Liver (tissue), 9 donors: ENCODE measurements around the gene RANBP17. TPM values are rescaled to one million over a fixed set of nuclear protein-coding genes. Genes with fewer than 3 reads are reported as not detected.

Experiments used
- DNase-seq: peaks from one replicate; pipeline ENCODE4 v3.0.0-alpha.2; 2017; ENCODE audit warnings: low spot score
- H3K27ac ChIP-seq, 2 donors: one replicate each; pipeline ENCODE4 v1.7.0; 2013; ENCODE audit warnings: inconsistent platforms in 2 of 2, low read length in 2 of 2, control low read depth in 1 of 2, low read depth in 1 of 2, mild to moderate bottlenecking in 1 of 2
- H3K27me3 ChIP-seq, 4 donors: one replicate each; pipeline versions ENCODE4 v1.6.1 to v1.7.0; 2013; ENCODE audit warnings: low read length in 3 of 4, inconsistent platforms in 1 of 4, mild to moderate bottlenecking in 1 of 4, moderate library complexity in 1 of 4; ENCODE audit not compliant: control insufficient read depth in 4 of 4, insufficient read depth in 4 of 4
- H3K36me3 ChIP-seq, 4 donors: one replicate each; pipeline versions ENCODE4 v1.6.1 to v1.7.0; 2013; ENCODE audit warnings: low read length in 3 of 4, mild to moderate bottlenecking in 3 of 4, low read depth in 1 of 4, moderate library complexity in 1 of 4; ENCODE audit not compliant: control insufficient read depth in 4 of 4, insufficient read depth in 3 of 4
- H3K4me1 ChIP-seq, 4 donors: one replicate each; pipeline versions ENCODE4 v1.6.1 to v1.7.0; 2013; ENCODE audit warnings: low read length in 3 of 4, mild to moderate bottlenecking in 3 of 4, moderate library complexity in 1 of 4; ENCODE audit not compliant: control insufficient read depth in 4 of 4, insufficient read depth in 4 of 4
- H3K4me3 ChIP-seq, 3 donors: one replicate each; pipeline versions ENCODE4 v1.6.1 to v1.7.0; 2013; ENCODE audit warnings: low read length in 3 of 3, control low read depth in 1 of 3, low read depth in 1 of 3, mild to moderate bottlenecking in 1 of 3
- H3K9ac ChIP-seq, 2 donors: one replicate each; pipeline ENCODE4 v1.7.0; 2013; ENCODE audit warnings: low read length in 2 of 2, mild to moderate bottlenecking in 2 of 2, moderate library complexity in 2 of 2, control low read depth in 1 of 2, low read depth in 1 of 2
- H3K9me3 ChIP-seq, 4 donors: one replicate each; pipeline versions ENCODE4 v1.6.1 to v1.7.0; 2013; ENCODE audit warnings: low read length in 3 of 4; ENCODE audit not compliant: control insufficient read depth in 4 of 4
- ATF3 ChIP-seq: IDR thresholded peaks from 2 replicates; pipeline ENCODE4 v1.6.1; 2016; ENCODE audit warnings: antibody characterized with exemption
- CTCF ChIP-seq: fragments of 150-350 bp; IDR thresholded peaks from 2 replicates; pipeline ENCODE4 v1.5.1; 2017; ENCODE audit warnings: improper control_type of control experiment, low read depth, low read length; ENCODE audit not compliant: missing input control
- EGR1 ChIP-seq, 2 donors: IDR thresholded peaks; 2 replicates each; pipeline ENCODE4 v1.6.1; 2016 to 2018; ENCODE audit warnings: antibody characterized with exemption in 2 of 2, low read depth in 2 of 2
- FOXA1 ChIP-seq: IDR thresholded peaks from 2 replicates; pipeline ENCODE4 v1.6.1; 2016; ENCODE audit warnings: antibody characterized with exemption
- FOXA2 ChIP-seq: IDR thresholded peaks from 2 replicates; pipeline ENCODE4 v1.6.1; 2016; ENCODE audit warnings: antibody characterized with exemption
- GABPA ChIP-seq, 2 donors: IDR thresholded peaks in 1 of 2; conservative IDR thresholded peaks in 1 of 2; 2 replicates each; pipeline ENCODE4 v1.6.1; 2016; ENCODE audit warnings: antibody characterized with exemption in 2 of 2, mild to moderate bottlenecking in 1 of 2, moderate library complexity in 1 of 2
- HNF4A ChIP-seq, 2 donors: conservative IDR thresholded peaks; 2 replicates each; pipeline ENCODE4 v1.6.1; 2016; ENCODE audit warnings: antibody characterized with exemption in 2 of 2, mild to moderate bottlenecking in 2 of 2
- HNF4G ChIP-seq: IDR thresholded peaks from 2 replicates; pipeline ENCODE4 v1.6.1; 2016; ENCODE audit warnings: antibody characterized with exemption
- JUND ChIP-seq, 2 donors: IDR thresholded peaks; 2 replicates each; pipeline ENCODE4 v1.6.1; 2016; ENCODE audit warnings: antibody characterized with exemption in 2 of 2
- MAX ChIP-seq: IDR thresholded peaks from 2 replicates; pipeline ENCODE4 v1.6.1; 2016; ENCODE audit warnings: antibody characterized with exemption
- NR2F2 ChIP-seq: IDR thresholded peaks from 2 replicates; pipeline ENCODE4 v1.6.1; 2016; ENCODE audit warnings: antibody characterized with exemption
- RAD21 ChIP-seq, 2 donors: IDR thresholded peaks; 2 replicates each; pipeline ENCODE4 v1.6.1; 2016; ENCODE audit warnings: antibody characterized with exemption in 2 of 2, mild to moderate bottlenecking in 2 of 2
- REST ChIP-seq: IDR thresholded peaks from 2 replicates; pipeline ENCODE4 v1.6.1; 2016; ENCODE audit warnings: antibody characterized with exemption, mild to moderate bottlenecking
- RXRA ChIP-seq, 2 donors: IDR thresholded peaks; 2 replicates each; pipeline ENCODE4 v1.6.1; 2017 to 2018; ENCODE audit warnings: antibody characterized with exemption in 2 of 2, mild to moderate bottlenecking in 1 of 2
- SP1 ChIP-seq: IDR thresholded peaks from 2 replicates; pipeline ENCODE4 v1.6.1; 2018; ENCODE audit warnings: antibody characterized with exemption, mild to moderate bottlenecking
- TAF1 ChIP-seq: conservative IDR thresholded peaks from 2 replicates; pipeline ENCODE4 v1.6.1; 2016; ENCODE audit warnings: antibody characterized with exemption, mild to moderate bottlenecking
- YY1 ChIP-seq: IDR thresholded peaks from 2 replicates; pipeline ENCODE4 v1.6.1; 2016; ENCODE audit warnings: antibody characterized with exemption, mild to moderate bottlenecking
- WGBS: extraction: QIAGEN DNeasy Blood & Tissue Kit; methylation state at CpG from one replicate; pipeline ENCODE4 v1.1.7; 2013; 5-methylcytosine and 5-hydroxymethylcytosine counted together
- polyA plus RNA-seq, 2 donors: library from polyadenylated mRNA; stranded (reverse) in 1 of 2; unstranded in 1 of 2; fragments of 200-250 nt in 1 of 2; fragments of >200 nt in 1 of 2; fragmentation: Nextera tagmentation in 1 of 2; extraction: Ambion mirVana in 1 of 2; gene quantifications; one replicate each; pipeline versions ENCODE4 v1.2.1 to v1.2.3, GENCODE V29; 2013 to 2015
- total RNA-seq, 2 donors: library from RNA; depleted of rRNA; stranded (reverse); fragments of >200 nt; gene quantifications; one replicate each; pipeline ENCODE4 v1.2.3, GENCODE V29; 2014
- donor health status: healthy.
- donor health status: healthy.
- donor health status: healthy.
- donor health status: healthy.
- donor health status: healthy.

RANBP17 gene
- total and polyA plus RNA-seq, 4 donors: 0.83 to 10.8 (median 7.9) TPM

- Histone ChIP-seq H3K9me3 (no peaks in the 10 kb centered on the region), H3K27ac (no peak overlapping the region)
- TF ChIP-seq GABPA (IDR thresholded peaks at IDR 0.05 in 1 of 2, conservative IDR thresholded peaks at IDR 0.05 in 1 of 2): no peak
- no peak for TF ChIP-seq SP1
- no peak for TF ChIP-seq FOXA2
- no peak for TF ChIP-seq TAF1
- TF ChIP-seq NR2F2: no peak
- TF ChIP-seq EGR1 (IDR thresholded peaks at IDR 0.05; ENCODE audit: low read depth in 2 of 2): no peak
- TF ChIP-seq RXRA (IDR thresholded peaks at IDR 0.05): no peak
- no peak for TF ChIP-seq JUND (IDR thresholded peaks at IDR 0.05)
- TF ChIP-seq MAX: no peak
- TF ChIP-seq RAD21 (IDR thresholded peaks at IDR 0.05): no peak
Observed at GRCh38 chr5:171128136-171128535, 266.3 kb downstream of the RANBP17 start.

GRCh38 chr5:171129308-171129707, 267.5 kb downstream of the RANBP17 start:
- DNase-seq: no peak
- Histone ChIP-seq H3K36me3 (no peaks in the 10 kb centered on the region), H3K9ac (no peak overlapping the region), H3K4me1 (no peaks in the 10 kb centered on the region), H3K27me3 (no peaks in the 10 kb centered on the region), H3K27ac (no peak overlapping the region), H3K9me3 (no peaks in the 10 kb centered on the region), H3K4me3 (no peak overlapping the region)
- no peak for TF ChIP-seq TAF1
- no peak for TF ChIP-seq FOXA1
- no peak for TF ChIP-seq ATF3
- TF ChIP-seq EGR1 (IDR thresholded peaks at IDR 0.05; ENCODE audit: low read depth in 2 of 2): no peak
- TF ChIP-seq REST: no peak
- TF ChIP-seq HNF4A (conservative IDR thresholded peaks at IDR 0.05): no peak
- no peak for TF ChIP-seq NR2F2
- no peak for TF ChIP-seq JUND (IDR thresholded peaks at IDR 0.05)
- TF ChIP-seq GABPA (IDR thresholded peaks at IDR 0.05 in 1 of 2, conservative IDR thresholded peaks at IDR 0.05 in 1 of 2): no peak
- no peak for TF ChIP-seq HNF4G
- no peak for TF ChIP-seq RAD21 (IDR thresholded peaks at IDR 0.05)
- 89% methylated on average over 5 of the region's 5 CpGs for WGBS

More at GRCh38 chr5:171128136-171128535, 266.3 kb downstream of the RANBP17 start:
- Histone ChIP-seq H3K4me1 (no peaks in the 10 kb centered on the region), H3K9ac (no peak overlapping the region), H3K4me3 (no peak overlapping the region), H3K36me3 (no peaks in the 10 kb centered on the region), H3K27me3 (no peaks in the 10 kb centered on the region)
- WGBS: 97% methylated on average over 4 of the region's 4 CpGs
- no peak for DNase-seq

GRCh38 chr5:171131497-171131896, 269.7 kb downstream of the RANBP17 start:
- Histone ChIP-seq H3K4me1 (no peaks in the 10 kb centered on the region), H3K36me3 (no peaks in the 10 kb centered on the region), H3K9me3 (no peaks in the 10 kb centered on the region), H3K4me3 (no peak overlapping the region), H3K27me3 (no peaks in the 10 kb centered on the region), H3K27ac (no peak overlapping the region), H3K9ac (no peak overlapping the region)
- TF ChIP-seq FOXA2 (no peak), TAF1 (no peak), RAD21 (IDR thresholded peaks at IDR 0.05) (no peak), CTCF (no peak), HNF4G (no peak), RXRA (IDR thresholded peaks at IDR 0.05) (no peak), YY1 (no peak), JUND (IDR thresholded peaks at IDR 0.05) (no peak)
- DNase-seq: no peak
